C4-2B (cell line): Measurements from ENCODE around the gene CACNA2D1.
A peak's percentile ranks its signal among the peaks of the same experiment; 100 is the strongest.

Source experiments
- H3K27ac ChIP-seq: fragments of 450-650 bp; 2 replicates; pipeline ENCODE4 v1.5.1; 2017
- CTCF ChIP-seq: fragments of 450-650 bp; conservative IDR thresholded peaks from 2 replicates; pipeline ENCODE4 v1.5.1; 2017; ENCODE audit warnings: mild to moderate bottlenecking
- ZFX ChIP-seq: fragments of 450-650 bp; IDR thresholded peaks from 2 replicates; pipeline ENCODE4 v1.6.1; 2017

The CACNA2D1 gene

GRCh38 chr7:81986723-81987470 is 456.7 kb downstream of the CACNA2D1 start:
- TF ChIP-seq CTCF: no peak
- no peak overlapping the region for H3K27ac ChIP-seq

DNA sequence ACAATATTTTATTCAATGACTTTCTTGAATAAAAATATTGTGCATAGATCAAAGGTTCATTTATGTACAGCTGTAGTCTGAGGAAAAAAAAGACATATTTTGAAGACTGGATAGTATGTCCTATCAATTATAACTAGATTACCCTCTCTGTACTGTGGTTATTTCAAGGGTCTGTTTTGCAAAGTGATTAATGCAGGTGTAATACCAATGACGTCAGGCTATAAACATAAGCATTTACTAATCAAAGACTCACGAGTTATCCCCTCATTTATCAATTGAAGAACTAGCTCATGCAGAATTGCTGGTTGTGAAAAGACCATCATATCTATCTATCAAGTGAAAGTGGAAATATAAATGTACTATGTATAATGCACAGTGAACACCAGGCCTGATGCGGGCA is 460.2 kb downstream of the CACNA2D1 start:
- TF ChIP-seq ZFX (no peak), CTCF (no peak)
- H3K27ac ChIP-seq: no peak overlapping the region

GRCh38 chr7:81973117-81973516 is 470.5 kb downstream of the CACNA2D1 start:
- H3K27ac ChIP-seq: no peak overlapping the region
- TF ChIP-seq ZFX: no peak
- no peak for TF ChIP-seq CTCF

GRCh38 chr7:81960026-81960425 is 483.6 kb downstream of the CACNA2D1 start:
- TF ChIP-seq CTCF (no peak), ZFX (no peak)
- no peak overlapping the region for H3K27ac ChIP-seq

DNA sequence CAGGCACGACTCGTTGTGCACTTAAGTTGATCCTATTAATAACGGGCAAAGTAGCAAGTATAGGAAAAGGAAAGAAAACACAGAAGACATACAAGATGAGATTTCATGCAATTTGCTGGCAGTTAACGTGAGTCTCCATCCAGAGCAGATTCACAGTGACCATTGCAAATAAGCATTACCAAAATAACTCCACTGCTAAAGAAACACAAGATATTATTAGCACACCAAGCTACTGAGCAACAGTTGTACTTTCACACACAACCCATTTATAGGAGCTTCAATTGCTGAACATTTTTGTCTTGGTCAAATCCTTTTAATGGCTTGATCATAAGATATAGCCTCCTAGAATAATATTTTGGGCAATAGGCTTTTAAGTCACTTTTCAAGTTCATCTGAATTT is 486.1 kb downstream of the CACNA2D1 start:
- H3K27ac ChIP-seq: no peak overlapping the region

GRCh38 chr7:81956520-81956919 is 487.1 kb downstream of the CACNA2D1 start:
- TF ChIP-seq CTCF (peak; percentile 72), ZFX (no peak)
- no peak overlapping the region for H3K27ac ChIP-seq

More for the DNA sequence above, 486.1 kb downstream of the CACNA2D1 start:
- TF ChIP-seq CTCF (no peak), ZFX (no peak)

GRCh38 chr7:81949306-81949705 is 494.3 kb downstream of the CACNA2D1 start:
- no peak overlapping the region for H3K27ac ChIP-seq
- TF ChIP-seq ZFX (no peak), CTCF (no peak)
